HG02938 (cell line): ENCODE results near the gene RAET1E.
"Not testable (repeated sequence)": the region's sequence is repeated elsewhere in the genome, so short reads cannot be mapped to it uniquely, and the experiment has no call there.

ENCODE experiments used
- ATAC-seq: cut with Tn5 transposase; IDR thresholded peaks from one replicate; pipeline ENCODE4 v1.9.1; 2021; ENCODE audit warnings: mild to moderate bottlenecking, moderate library complexity; ENCODE audit not compliant: unreplicated experiment

RAET1E gene

GRCh38 chr6:149895048-149895590 is 2.8 kb downstream of the RAET1E start:
- ATAC-seq, result no peak

- not testable (repeated sequence) for ATAC-seq
These were observed 6.0 kb downstream of the RAET1E start for GRCh38 chr6:149891864-149892263.

GRCh38 chr6:149891259-149891658 is 6.7 kb downstream of the RAET1E start:
- no peak for ATAC-seq

- ATAC-seq, result no peak
These were observed 7.3 kb downstream of the RAET1E start for GRCh38 chr6:149890629-149891045.

- ATAC-seq, result no peak
These were observed 8.6 kb downstream of the RAET1E start for GRCh38 chr6:149889326-149889725.

GRCh38 chr6:149888659-149889058 is 9.3 kb downstream of the RAET1E start:
- ATAC-seq, result no peak

GRCh38 chr6:149888093-149888492 is 9.8 kb downstream of the RAET1E start:
- no peak for ATAC-seq

- ATAC-seq, result no peak
These were observed 10.6 kb downstream of the RAET1E start for GRCh38 chr6:149887343-149887742.

GRCh38 chr6:149885888-149886287 is 12.0 kb downstream of the RAET1E start:
- no peak for ATAC-seq

- ATAC-seq, result no peak
These were observed 13.3 kb downstream of the RAET1E start for GRCh38 chr6:149884617-149885016.

- ATAC-seq, result no peak
These were observed 13.7 kb downstream of the RAET1E start for GRCh38 chr6:149884215-149884614.

- no peak for ATAC-seq
These were observed 16.1 kb downstream of the RAET1E start for GRCh38 chr6:149881860-149882259.

GRCh38 chr6:149881066-149881766 is 16.7 kb downstream of the RAET1E start:
- ATAC-seq, result no peak

- ATAC-seq, result no peak
These were observed 20.3 kb downstream of the RAET1E start for GRCh38 chr6:149877659-149878058.

GRCh38 chr6:149876241-149876933 is 21.5 kb downstream of the RAET1E start:
- no peak for ATAC-seq

GRCh38 chr6:149872233-149872632 is 25.7 kb downstream of the RAET1E start:
- no peak for ATAC-seq

GRCh38 chr6:149871182-149871581 is 26.7 kb downstream of the RAET1E start:
- no peak for ATAC-seq

GRCh38 chr6:149869275-149869892 is 28.5 kb downstream of the RAET1E start:
- ATAC-seq, result no peak

- no peak for ATAC-seq
These were observed 29.9 kb downstream of the RAET1E start for GRCh38 chr6:149867876-149868640.

- no peak for ATAC-seq
These were observed 33.1 kb downstream of the RAET1E start for GRCh38 chr6:149864578-149865535.
